HFF-Myc (cell line): ENCODE results near the gene TMEM248.
A peak's percentile ranks its signal among the peaks of the same experiment; 100 is the strongest.
"Not testable (repeated sequence)": the region's sequence is repeated elsewhere in the genome, so short reads cannot be mapped to it uniquely, and the experiment has no call there.

Source experiments
- DNase-seq: peaks from one replicate; pipeline ENCODE4 v3.0.0-alpha.2; 2011; ENCODE audit warnings: low read depth; ENCODE audit errors: extremely low read depth
- H3K4me3 ChIP-seq: replicated peaks from 2 replicates; pipeline ENCODE4 v1.5.1; 2011; ENCODE audit warnings: low read depth, mild to moderate bottlenecking, control low read depth, low read length
- CTCF ChIP-seq: IDR thresholded peaks from 2 replicates; pipeline ENCODE4 v1.5.1; 2012; ENCODE audit warnings: mild to moderate bottlenecking, low read depth, low read length, control low read depth; ENCODE audit errors: missing control alignments

Gene TMEM248

DNA sequence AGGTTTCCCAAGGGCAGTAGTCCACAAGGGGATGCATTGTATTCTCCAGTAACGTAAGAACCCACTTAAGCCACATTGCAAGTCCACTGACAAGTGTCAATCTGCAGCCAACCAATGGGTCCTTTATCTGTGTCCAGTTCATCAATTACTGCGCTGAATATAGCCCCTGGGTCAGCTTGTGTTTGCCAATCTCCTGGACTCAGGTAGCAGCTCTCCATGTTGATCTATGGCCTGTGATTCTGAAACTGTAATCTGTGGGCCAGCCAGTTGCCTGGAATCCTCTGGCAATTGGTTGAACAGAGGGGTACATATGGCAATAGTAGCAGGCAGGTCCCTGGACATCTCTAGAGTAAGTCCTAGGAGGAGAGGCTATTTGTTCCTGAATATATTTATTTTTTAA lies 8.8 kb upstream of the TMEM248 start:
- TF ChIP-seq CTCF: no peak
- no peak overlapping the region for H3K4me3 ChIP-seq
- DNase-seq: no peak

GRCh38 chr7:66913118-66914037 lies 7.6 kb upstream of the TMEM248 start:
- H3K4me3 ChIP-seq: no peak overlapping the region
- no peak for TF ChIP-seq CTCF

DNA sequence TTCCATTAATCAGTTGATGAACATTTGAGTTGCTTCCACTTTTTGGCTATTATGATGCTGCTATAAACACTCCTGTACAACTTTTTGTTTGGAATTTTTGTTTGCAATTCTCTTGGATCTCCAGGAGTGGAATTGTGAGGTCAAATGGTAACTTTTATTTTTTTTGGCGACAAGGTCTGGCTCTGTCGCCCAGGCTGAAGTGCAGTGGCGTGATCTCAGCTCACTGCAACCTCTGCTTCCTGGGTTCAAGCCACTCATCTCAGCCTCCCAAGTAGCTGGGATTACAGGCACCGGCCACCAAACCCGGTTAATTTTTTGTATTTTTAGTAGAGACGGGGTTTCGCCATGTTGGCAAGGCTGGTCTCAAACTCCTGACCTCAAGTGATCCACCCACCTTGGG lies 3.1 kb upstream of the TMEM248 start:
- not testable (repeated sequence) for DNase-seq, H3K4me3 ChIP-seq

More at GRCh38 chr7:66913118-66914037, 7.6 kb upstream of the TMEM248 start:
- no peak for DNase-seq

- no peak for TF ChIP-seq CTCF
- no peak for DNase-seq
- no peak overlapping the region for H3K4me3 ChIP-seq
Measured at GRCh38 chr7:66919304-66919703, 1.7 kb upstream of the TMEM248 start.

- H3K4me3 ChIP-seq: no peak overlapping the region
- TF ChIP-seq CTCF: no peak
- no peak for DNase-seq
Measured at GRCh38 chr7:66919704-66920103, 1.3 kb upstream of the TMEM248 start.

- DNase-seq: no peak
- peak overlapping the region; percentile 95 for H3K4me3 ChIP-seq
- no peak for TF ChIP-seq CTCF
Measured at GRCh38 chr7:66920256-66920655, 769 bp upstream of the TMEM248 start.

- DNase-seq: no peak
- peak overlapping the region; percentile 95 for H3K4me3 ChIP-seq
Measured at GRCh38 chr7:66921396-66921917, 432 bp downstream of the TMEM248 start.

More at GRCh38 chr7:66921396-66921917, 432 bp downstream of the TMEM248 start:
- TF ChIP-seq CTCF: no peak
